Large intestine (tissue), 3 donors: ENCODE results near the gene PPP1R13B. TPM values are rescaled to one million over a fixed set of nuclear protein-coding genes. Genes with fewer than 3 reads are reported as not detected.

Experiments
- DNase-seq, 2 donors: peaks; one replicate each; pipeline versions ENCODE4 v3.0.0 to v3.0.0-alpha.2; 2013
- H3K27ac ChIP-seq: one replicate; pipeline ENCODE4 v1.5.1; 2013; ENCODE audit warnings: low read length
- H3K27me3 ChIP-seq: 2 replicates; pipeline ENCODE4 v1.6.1; 2013; ENCODE audit warnings: low read length; ENCODE audit not compliant: control insufficient read depth, insufficient read depth
- H3K36me3 ChIP-seq: 2 replicates; pipeline ENCODE4 v1.6.1; 2013; ENCODE audit warnings: low read length; ENCODE audit not compliant: control insufficient read depth, insufficient read depth
- H3K4me1 ChIP-seq: one replicate; pipeline ENCODE4 v1.6.1; 2013; ENCODE audit warnings: low read length; ENCODE audit not compliant: control insufficient read depth, insufficient read depth
- H3K4me3 ChIP-seq: one replicate; pipeline ENCODE4 v1.5.1; 2013; ENCODE audit warnings: low read length
- H3K9me3 ChIP-seq: one replicate; pipeline ENCODE4 v1.6.1; 2013; ENCODE audit warnings: mild to moderate bottlenecking, low read depth, low read length, moderate library complexity; ENCODE audit not compliant: control insufficient read depth
- WGBS: methylation state at CpG from one replicate; pipeline ENCODE4 v1.1.5; 2013; ENCODE audit warnings: low lambda C conversion rate; ENCODE audit not compliant: insufficient coverage; 5-methylcytosine and 5-hydroxymethylcytosine counted together
- polyA plus RNA-seq: library from polyadenylated mRNA; unstranded; fragments of 120-200 nt; gene quantifications from one replicate; pipeline ENCODE4 v1.2.1, GENCODE V29; 2013

PPP1R13B gene
- polyA plus RNA-seq, 1 donor = 29.7 TPM

- no peaks in the 10 kb centered on the region for H3K9me3 ChIP-seq
- no peak overlapping the region for H3K4me3 ChIP-seq
- no peak for DNase-seq
- no peaks in the 10 kb centered on the region for H3K36me3 ChIP-seq
- 70% methylated on average over 2 of the region's 18 CpGs for WGBS
- H3K27me3 ChIP-seq = no peaks in the 10 kb centered on the region
- no peak overlapping the region for H3K27ac ChIP-seq
- peaks cover 16% of the 10 kb centered on the region for H3K4me1 ChIP-seq
Measured at GRCh38 chr14:103859416-103860202, 12.2 kb upstream of the PPP1R13B start.

DNA sequence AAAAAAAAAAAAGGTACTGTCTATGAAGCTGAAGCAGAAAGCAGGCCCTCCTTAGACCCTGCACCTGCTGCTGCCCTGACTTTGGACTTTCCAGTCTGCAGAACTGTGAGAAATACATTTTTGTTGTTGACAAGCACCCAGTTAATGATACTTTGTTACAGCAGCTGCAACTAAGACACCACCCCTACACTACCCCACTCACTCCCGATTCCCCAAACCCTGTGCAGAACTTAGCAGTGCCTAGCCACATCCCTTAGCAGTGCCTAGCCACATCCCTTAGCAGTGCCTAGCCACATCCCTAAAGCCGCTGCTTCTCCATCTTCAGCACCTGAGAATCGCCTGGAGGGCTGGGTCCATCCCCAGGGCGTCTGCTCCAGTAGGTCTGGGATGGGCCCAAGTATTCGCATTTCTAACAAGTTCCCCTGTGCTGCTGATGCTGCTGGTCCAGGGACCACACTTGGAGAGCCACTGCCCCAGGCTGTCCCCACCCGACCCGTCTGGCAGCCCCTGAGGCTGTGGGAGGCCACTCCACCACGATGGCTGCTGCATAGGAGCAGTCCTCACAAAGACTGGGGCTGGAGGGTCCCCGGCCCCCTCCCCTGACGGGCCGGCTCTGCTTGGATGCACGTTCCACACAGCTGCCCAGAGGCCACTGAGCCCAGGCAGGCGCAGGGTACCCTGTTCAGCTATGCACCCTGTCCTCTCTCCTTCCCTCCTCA lies 10.8 kb upstream of the PPP1R13B start:
- DNase-seq = no peak
- no peak overlapping the region for H3K27ac ChIP-seq
- no peaks in the 10 kb centered on the region for H3K27me3 ChIP-seq
- H3K36me3 ChIP-seq = no peaks in the 10 kb centered on the region
- peaks cover 16% of the 10 kb centered on the region for H3K4me1 ChIP-seq
- no CpG with 5 or more reads among the region's 13 CpGs for WGBS
- no peak overlapping the region for H3K4me3 ChIP-seq
- no peaks in the 10 kb centered on the region for H3K9me3 ChIP-seq

GRCh38 chr14:103857256-103857655 lies 9.9 kb upstream of the PPP1R13B start:
- no peaks in the 10 kb centered on the region for H3K27me3 ChIP-seq
- no peaks in the 10 kb centered on the region for H3K36me3 ChIP-seq
- H3K9me3 ChIP-seq = no peaks in the 10 kb centered on the region
- H3K4me3 ChIP-seq = no peak overlapping the region
- peaks cover 16% of the 10 kb centered on the region for H3K4me1 ChIP-seq
- WGBS = no CpG with 5 or more reads among the region's 6 CpGs
- no peak for DNase-seq
- no peak overlapping the region for H3K27ac ChIP-seq

DNA sequence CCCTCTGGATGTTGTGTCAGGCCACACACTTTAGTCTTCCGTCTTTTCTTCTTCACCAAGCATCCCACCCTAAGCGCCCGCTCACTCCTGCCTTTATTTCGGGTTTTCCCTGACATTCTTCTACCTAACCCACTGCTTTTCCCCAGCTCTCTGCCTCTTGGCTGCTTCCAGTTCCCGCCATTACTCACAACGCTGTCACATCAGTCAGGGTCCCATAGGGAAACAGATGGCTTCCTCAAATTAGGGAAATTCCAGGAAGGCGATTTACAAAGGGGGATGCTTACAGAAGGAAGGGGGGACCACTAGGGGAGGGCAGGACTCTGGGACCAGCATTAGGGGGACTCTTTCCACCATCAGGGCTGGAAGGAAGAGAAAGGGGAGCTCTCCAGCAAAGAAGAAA lies 9.2 kb upstream of the PPP1R13B start:
- no peak overlapping the region for H3K4me3 ChIP-seq
- no peak overlapping the region for H3K27ac ChIP-seq
- H3K36me3 ChIP-seq = no peaks in the 10 kb centered on the region
- no peak for DNase-seq
- H3K9me3 ChIP-seq = no peaks in the 10 kb centered on the region
- WGBS = 76% methylated on average over 4 of the region's 7 CpGs
- no peaks in the 10 kb centered on the region for H3K27me3 ChIP-seq
- peaks cover 16% of the 10 kb centered on the region for H3K4me1 ChIP-seq

GRCh38 chr14:103856105-103856504 lies 8.7 kb upstream of the PPP1R13B start:
- H3K27me3 ChIP-seq = no peaks in the 10 kb centered on the region
- DNase-seq = no peak
- no peak overlapping the region for H3K4me3 ChIP-seq
- WGBS = no CpG with 5 or more reads among the region's 8 CpGs
- peak overlapping the region; percentile 42 for H3K27ac ChIP-seq
- no peaks in the 10 kb centered on the region for H3K9me3 ChIP-seq
- peaks cover 16% of the 10 kb centered on the region for H3K4me1 ChIP-seq
- H3K36me3 ChIP-seq = no peaks in the 10 kb centered on the region

DNA sequence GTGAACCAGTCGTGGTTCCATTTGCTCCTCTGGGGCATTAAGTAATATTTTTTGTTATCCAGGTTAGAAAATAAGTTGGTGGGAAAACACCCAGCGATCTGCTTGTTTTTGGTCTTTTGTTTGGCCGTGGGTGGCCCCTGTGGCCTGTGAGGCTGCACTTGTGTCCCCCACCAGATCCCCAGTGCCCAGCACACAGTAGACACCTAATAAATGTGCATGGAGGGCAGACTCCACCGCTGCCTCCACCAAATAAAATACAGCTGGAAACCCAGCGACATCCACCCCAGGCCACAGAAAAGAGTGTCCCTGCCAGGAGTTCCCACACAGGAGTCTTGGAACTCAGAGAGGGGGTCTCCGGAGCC lies 8.3 kb upstream of the PPP1R13B start:
- Histone ChIP-seq H3K9me3 (no peaks in the 10 kb centered on the region), H3K4me3 (no peak overlapping the region), H3K4me1 (peaks cover 16% of the 10 kb centered on the region), H3K36me3 (no peaks in the 10 kb centered on the region), H3K27me3 (no peaks in the 10 kb centered on the region), H3K27ac (peak overlapping the region; percentile 42)
- 40% methylated on average over 1 of the region's 6 CpGs for WGBS
- no peak for DNase-seq

DNA sequence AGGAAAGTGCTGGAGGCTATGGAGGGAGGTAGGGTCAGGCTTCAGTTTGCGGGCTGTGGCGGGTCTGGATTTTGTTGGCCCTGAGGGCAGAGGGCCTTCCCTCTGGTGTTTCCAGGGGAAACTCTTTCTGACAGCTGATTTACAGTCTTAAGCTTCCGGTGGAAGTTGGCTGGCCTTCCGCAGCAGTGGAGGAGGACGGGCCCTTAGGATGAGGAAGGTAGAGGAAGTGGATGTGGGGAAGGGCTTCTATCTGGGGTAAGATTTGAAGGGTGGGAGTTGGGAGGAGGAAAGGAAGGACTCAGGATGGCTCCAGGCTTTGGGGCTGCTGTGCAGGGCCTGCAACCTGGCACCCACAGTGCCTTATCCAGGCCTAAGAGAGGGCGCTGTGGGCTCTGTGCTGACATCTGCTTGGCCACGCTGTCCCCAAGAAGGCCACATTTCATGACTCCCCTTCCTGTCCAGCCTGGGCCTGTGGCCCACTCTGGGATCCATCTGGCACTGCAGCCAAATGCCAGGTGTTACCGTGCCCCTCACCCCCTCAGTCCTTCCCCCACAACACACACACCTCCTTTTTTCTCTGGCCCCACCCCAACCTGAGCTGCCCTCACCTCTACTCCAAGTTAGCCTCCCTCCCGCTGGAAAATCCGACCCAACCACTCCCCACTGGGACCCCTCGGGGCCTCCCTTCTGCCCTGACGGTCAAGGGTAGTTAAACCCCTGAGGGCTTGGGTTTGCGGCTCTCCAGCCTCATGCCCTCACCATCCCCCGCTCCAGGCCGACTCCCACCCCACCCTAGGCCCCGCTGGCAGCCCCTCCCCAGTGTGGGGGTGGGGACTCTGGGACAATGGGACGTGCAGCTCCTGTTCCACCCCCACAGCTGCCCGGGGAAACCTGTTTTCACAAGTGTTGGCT lies 7.7 kb upstream of the PPP1R13B start:
- H3K27me3 ChIP-seq = no peaks in the 10 kb centered on the region
- H3K36me3 ChIP-seq = no peaks in the 10 kb centered on the region
- peak; percentile 61 to 69 for DNase-seq
- H3K4me3 ChIP-seq = no peak overlapping the region
- H3K27ac ChIP-seq = peak overlapping the region; percentile 42
- peaks cover 16% of the 10 kb centered on the region for H3K4me1 ChIP-seq
- WGBS = no CpG with 5 or more reads among the region's 18 CpGs
- H3K9me3 ChIP-seq = no peaks in the 10 kb centered on the region

GRCh38 chr14:103854017-103854808 lies 6.8 kb upstream of the PPP1R13B start:
- H3K4me1 ChIP-seq = peaks cover 22% of the 10 kb centered on the region
- H3K9me3 ChIP-seq = no peaks in the 10 kb centered on the region
- no peak overlapping the region for H3K27ac ChIP-seq
- no peaks in the 10 kb centered on the region for H3K27me3 ChIP-seq
- H3K4me3 ChIP-seq = no peak overlapping the region
- DNase-seq = no peak
- WGBS = 100% methylated on average over 2 of the region's 13 CpGs
- H3K36me3 ChIP-seq = no peaks in the 10 kb centered on the region

- H3K9me3 ChIP-seq = no peaks in the 10 kb centered on the region
- no peaks in the 10 kb centered on the region for H3K36me3 ChIP-seq
- H3K4me1 ChIP-seq = peaks cover 14% of the 10 kb centered on the region
- H3K27me3 ChIP-seq = no peaks in the 10 kb centered on the region
- no peak overlapping the region for H3K4me3 ChIP-seq
- no CpG with 5 or more reads among the region's 13 CpGs for WGBS
- peak overlapping the region; percentile 87 for H3K27ac ChIP-seq
- peak; percentile 25 to 62 for DNase-seq
Measured at GRCh38 chr14:103849151-103849886, 1.9 kb upstream of the PPP1R13B start.
